ENCODE results near the gene CYB5D1.

- TF ChIP-seq CTCF (IDR thresholded peaks at IDR 0.05): no peak
- TF ChIP-seq POLR2A (IDR thresholded peaks at IDR 0.05): no peak
- no peak for TF ChIP-seq EP300 (IDR thresholded peaks at IDR 0.05)
These were observed 17.4 kb upstream of the CYB5D1 start for GRCh38 chr17:7840441-7840840.

All from ovary (tissue), 3 donors.